M059J (cell line): ENCODE results near the gene TANC1. TPM values are rescaled to one million over a fixed set of nuclear protein-coding genes. Genes with fewer than 3 reads are reported as not detected.

Source experiments
- DNase-seq: peaks from one replicate; pipeline ENCODE4 v3.0.0-alpha.2; 2012; ENCODE audit warnings: low read depth
- total RNA-seq: library from RNA; depleted of rRNA; stranded (reverse); fragments of >200 nt; shearing (Covaris generic); gene quantifications from 2 replicates; pipeline ENCODE4 v1.2.3, GENCODE V29; 2014; rRNA removed

Gene TANC1
- total RNA-seq, 1 experiment from 2014 or later: 22.8 TPM

DNA sequence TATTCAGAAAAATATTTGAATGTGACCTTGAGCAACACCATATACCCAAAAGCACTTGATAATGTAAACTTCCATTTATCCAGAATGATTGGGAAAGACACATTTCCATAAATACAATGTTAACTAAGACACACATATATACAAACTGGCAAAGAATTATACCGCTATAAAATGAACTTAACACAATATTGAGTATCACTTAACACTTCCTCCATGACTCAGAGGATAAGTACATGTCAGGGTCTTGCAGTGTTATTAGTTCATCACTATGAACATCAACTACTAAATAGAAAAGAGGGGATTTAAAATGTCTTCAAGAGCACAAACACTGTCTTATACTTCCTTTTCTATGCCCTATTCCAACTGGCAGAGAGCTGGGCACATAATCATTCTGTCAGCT lies 299.5 kb downstream of the TANC1 start:
- no peak for DNase-seq

DNA sequence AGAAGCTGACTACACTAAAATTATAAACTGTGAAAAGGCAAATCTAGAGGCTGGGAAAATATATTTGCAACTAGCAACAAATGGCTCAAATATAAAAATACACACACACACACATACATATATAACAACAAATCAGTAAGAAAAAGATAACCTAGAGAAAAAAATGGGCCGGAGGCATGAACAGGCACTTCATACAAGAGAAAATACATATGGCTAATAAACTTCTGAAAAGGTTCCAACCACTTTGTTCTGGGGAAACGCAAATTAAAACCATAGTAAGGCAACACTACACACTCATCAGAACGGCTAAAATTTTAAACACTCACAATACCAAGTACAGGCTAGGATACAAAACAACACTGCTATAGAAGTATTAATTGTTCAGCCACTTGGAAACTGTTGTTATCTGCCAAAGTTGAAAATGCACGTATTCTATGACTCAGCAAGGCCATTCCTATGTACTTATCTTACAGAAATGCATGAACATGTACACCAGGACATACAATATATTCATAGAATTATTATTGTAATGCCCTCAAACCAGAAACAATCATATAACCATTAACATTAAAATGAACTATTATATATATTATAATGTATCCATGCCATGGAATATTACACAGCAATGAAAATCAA lies 302.4 kb downstream of the TANC1 start:
- no peak for DNase-seq

DNA sequence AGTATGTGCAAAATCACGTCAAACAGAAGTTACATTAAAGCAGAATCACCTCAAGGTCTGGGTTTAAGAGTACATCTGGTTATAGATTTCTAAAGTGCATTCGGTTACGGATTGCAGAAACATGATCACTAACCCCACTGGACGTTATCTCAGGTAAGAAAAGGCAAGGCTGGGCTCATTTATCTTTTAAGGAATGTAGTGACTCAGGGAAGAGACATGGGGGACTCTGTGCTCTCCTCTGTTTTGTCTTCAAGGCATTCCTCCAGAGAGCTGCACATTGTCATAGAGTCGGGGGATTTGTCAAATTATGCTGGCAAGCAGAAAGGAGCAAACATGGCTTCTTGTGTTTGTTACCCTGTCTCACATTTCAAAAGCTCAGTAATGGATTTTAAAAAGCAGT lies 303.7 kb downstream of the TANC1 start:
- no peak for DNase-seq

DNA sequence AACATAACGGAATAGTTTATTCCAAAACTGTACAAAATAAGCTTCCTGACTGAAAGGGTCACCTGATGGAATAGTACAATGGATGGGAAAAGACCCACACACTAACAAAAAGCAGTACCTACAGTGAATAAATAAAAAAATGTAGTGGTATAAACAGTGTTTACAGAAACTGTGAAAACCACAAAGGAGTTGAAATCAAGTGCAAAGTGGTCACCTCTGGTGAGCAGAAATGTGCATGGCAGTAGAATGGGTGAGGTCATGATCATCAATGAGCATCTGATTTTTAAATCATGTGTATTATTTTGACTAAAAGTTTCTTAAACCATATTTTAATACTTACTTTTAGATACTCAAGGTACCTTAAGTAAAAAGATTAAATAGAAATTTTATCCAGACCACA lies 306.7 kb downstream of the TANC1 start:
- DNase-seq: no peak

DNA sequence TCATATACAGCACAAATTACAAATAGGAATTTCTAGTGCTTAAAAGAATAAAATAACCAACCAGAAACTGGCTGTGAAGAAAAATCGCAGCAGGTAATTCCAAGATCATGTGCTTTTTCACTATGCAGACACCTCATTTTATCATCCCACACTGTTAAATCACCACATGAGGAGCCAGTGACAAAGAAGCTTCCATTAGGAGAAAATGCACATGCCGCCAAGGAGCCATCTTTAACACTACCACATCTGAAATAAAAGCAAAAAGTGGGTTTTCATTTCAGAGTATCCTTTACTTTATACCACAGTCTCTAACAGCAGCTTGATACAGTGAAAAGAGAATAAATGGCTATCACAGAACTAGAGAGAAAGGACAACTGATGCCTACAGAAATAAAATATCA lies 311.3 kb downstream of the TANC1 start:
- DNase-seq: no peak

DNA sequence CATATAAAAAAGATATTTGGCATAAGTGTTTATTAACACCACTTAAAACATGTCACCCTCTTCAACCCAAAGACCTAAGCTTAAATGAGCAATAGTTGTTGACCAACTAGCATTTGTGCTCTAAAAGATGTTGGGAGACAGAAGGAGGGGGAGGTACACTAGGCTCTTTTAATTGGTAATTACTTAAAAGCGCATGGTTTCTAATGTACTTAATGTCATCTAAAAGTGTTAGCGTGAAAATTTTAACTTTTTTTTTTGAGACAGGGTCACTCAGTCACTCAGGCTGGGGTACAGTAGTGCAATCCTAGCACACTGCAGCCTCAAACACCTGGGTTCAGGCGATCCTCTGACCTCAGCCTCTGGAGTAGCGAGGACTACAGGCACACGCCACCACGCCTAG lies 312.6 kb downstream of the TANC1 start:
- DNase-seq: no peak

Other genes starting within 250 kb of the TANC1 start
- gene DAPL1, start 173.3 kb upstream of the TANC1 start, total RNA-seq: 2.2 TPM in 1 of 2 replicates, not detected in the other